Endothelial cell of umbilical vein (primary cell): ENCODE results near the gene DGCR6L. TPM values are rescaled to one million over a fixed set of nuclear protein-coding genes. Genes with fewer than 3 reads are reported as not detected.
"Not testable (repeated sequence)": the region's sequence is repeated elsewhere in the genome, so short reads cannot be mapped to it uniquely, and the experiment has no call there.

ENCODE experiments used
- BruUV-seq: library from RNA; stranded (reverse); fragments of 400-500 nt; replicated peaks from 2 replicates; lab custom pipeline; 2021; lab: Mats Ljungman, UMichigan
- CTCF ChIA-PET: fragments of 300-600, 350-600 bp; sonication (Branson Sonifier 250); formaldehyde crosslinking; loops from one replicate; lab custom pipeline; 2021; ENCODE audit warnings: antibody characterized with exemption, inconsistent platforms; lab: Charles Lee
- POLR2A ChIA-PET: fragments of 300-600, 350-600 bp; sonication (Branson Sonifier 250); formaldehyde crosslinking; loops from one replicate; lab custom pipeline; 2021; ENCODE audit warnings: antibody characterized with exemption, inconsistent platforms; lab: Charles Lee
- DNase-seq: peaks from one replicate; pipeline ENCODE4 v3.0.0-alpha.2; 2011; ENCODE audit warnings: low read depth, low spot score
- FAIRE-seq: peaks from 2 replicates; lab custom pipeline; 2011; peaks lifted over from hg19 to GRCh38; lab: Jason Lieb, UNC
- H2AFZ ChIP-seq: 2 replicates; pipeline ENCODE4 v1.6.0; 2012; ENCODE audit warnings: low read depth, low read length, control low read depth, inconsistent platforms
- H3K27ac ChIP-seq: 2 replicates; pipeline ENCODE4 v1.5.1; 2011; ENCODE audit warnings: low read depth, mild to moderate bottlenecking, control low read depth, low read length, moderate library complexity; ENCODE audit not compliant: insufficient read depth
- H3K27me3 ChIP-seq, 2 experiments: 2 replicates each; pipeline versions ENCODE4 v1.6.0 to v1.6.1; 2011; ENCODE audit warnings: low read length in 2 of 2, mixed read lengths in 1 of 2; ENCODE audit not compliant: control insufficient read depth in 2 of 2, insufficient read depth in 2 of 2
- H3K36me3 ChIP-seq, 2 experiments: 2 replicates in 1 of 2; 3 replicates in 1 of 2; pipeline ENCODE4 v1.5.1; 2011; ENCODE audit warnings: low read length in 2 of 2, mild to moderate bottlenecking in 1 of 2, moderate library complexity in 1 of 2; ENCODE audit not compliant: control insufficient read depth in 2 of 2, insufficient read depth in 2 of 2; ENCODE audit errors: extremely low read depth in 1 of 2
- H3K4me1 ChIP-seq: 3 replicates; pipeline ENCODE4 v1.5.1; 2011; ENCODE audit warnings: mild to moderate bottlenecking, low read length; ENCODE audit not compliant: control insufficient read depth, insufficient read depth; ENCODE audit errors: extremely low read depth
- H3K4me2 ChIP-seq: 2 replicates; pipeline ENCODE4 v1.6.1; 2011; ENCODE audit warnings: low read length, control low read depth, mixed read lengths; ENCODE audit not compliant: insufficient read depth
- H3K4me3 ChIP-seq, 3 experiments: fragments of 200-600 bp in 1 of 3; sonication (generic), shearing (Covaris generic) in 1 of 3; replicated peaks in 1 of 3; 2 replicates each; pipeline ENCODE4 v1.5.1; 2011 to 2016; ENCODE audit warnings: control low read depth in 3 of 3, low read length in 3 of 3, mild to moderate bottlenecking in 2 of 3, inconsistent platforms in 1 of 3, low read depth in 1 of 3, moderate library complexity in 1 of 3; ENCODE audit not compliant: insufficient read depth in 1 of 3
- H3K79me2 ChIP-seq: 2 replicates; pipeline ENCODE4 v1.6.0; 2012; ENCODE audit warnings: low read length, inconsistent platforms; ENCODE audit not compliant: control insufficient read depth, insufficient read depth
- H3K9ac ChIP-seq: replicated peaks from 2 replicates; pipeline ENCODE3; 2011; ENCODE audit warnings: low read length, control low read depth; ENCODE audit not compliant: insufficient read depth; ENCODE audit errors: extremely low read depth
- H3K9me1 ChIP-seq: replicated peaks from 3 replicates; pipeline ENCODE4 v1.6.0; 2011; ENCODE audit warnings: mild to moderate bottlenecking, low read length; ENCODE audit not compliant: control insufficient read depth, insufficient read depth; ENCODE audit errors: extremely low read depth
- H3K9me3 ChIP-seq: replicated peaks from 2 replicates; pipeline ENCODE4 v1.5.1; 2012; ENCODE audit warnings: low read length, inconsistent platforms; ENCODE audit not compliant: control insufficient read depth, insufficient read depth
- H4K20me1 ChIP-seq: replicated peaks from 2 replicates; pipeline ENCODE3; 2011; ENCODE audit warnings: mild to moderate bottlenecking, low read length; ENCODE audit not compliant: control insufficient read depth, insufficient read depth; ENCODE audit errors: extremely low read depth
- CTCF ChIP-seq, 2 donors: IDR thresholded peaks; 1 replicate in 1 of 2; 2 replicates in 1 of 2; pipeline ENCODE4 v1.5.1; 2011; ENCODE audit warnings: low read length in 2 of 2, mild to moderate bottlenecking in 2 of 2, moderate library complexity in 2 of 2, control low read depth in 1 of 2, inconsistent platforms in 1 of 2, low read depth in 1 of 2; ENCODE audit not compliant: insufficient read depth in 1 of 2; ENCODE audit errors: extremely low read depth in 1 of 2
- EZH2 ChIP-seq: IDR thresholded peaks from 2 replicates; pipeline ENCODE4 v1.6.1; 2012; ENCODE audit warnings: borderline replicate concordance, low read depth, mild to moderate bottlenecking, moderate library complexity, low read length, inconsistent platforms; ENCODE audit not compliant: severe bottlenecking
- FOS ChIP-seq: IDR thresholded peaks from 2 replicates; pipeline ENCODE4 v1.6.1; 2011; ENCODE audit warnings: mild to moderate bottlenecking, low read length, moderate library complexity, borderline replicate concordance; ENCODE audit not compliant: insufficient read depth
- GATA2 ChIP-seq: IDR thresholded peaks from 2 replicates; pipeline ENCODE4 v1.7.0; 2011; ENCODE audit warnings: low read depth, mild to moderate bottlenecking, moderate library complexity, mixed read lengths, low read length; ENCODE audit not compliant: insufficient read length, insufficient read depth
- JUN ChIP-seq: IDR thresholded peaks from 2 replicates; pipeline ENCODE4 v1.6.1; 2011; ENCODE audit warnings: borderline replicate concordance, low read depth; ENCODE audit not compliant: insufficient read length, insufficient read depth
- MAX ChIP-seq: IDR thresholded peaks from 2 replicates; pipeline ENCODE4 v1.6.1; 2011; ENCODE audit not compliant: insufficient read depth, insufficient read length
- MYC ChIP-seq: IDR thresholded peaks from one replicate; pipeline ENCODE4 v1.6.1; 2011; ENCODE audit warnings: mild to moderate bottlenecking, low read depth, low read length
- POLR2A ChIP-seq: IDR thresholded peaks from 2 replicates; pipeline ENCODE4 v1.6.1; 2012; ENCODE audit warnings: low read depth, mild to moderate bottlenecking, control low read depth, low read length
- POLR2AphosphoS5 ChIP-seq: IDR thresholded peaks from 2 replicates; pipeline ENCODE4 v1.6.1; 2012; ENCODE audit warnings: low read depth, mild to moderate bottlenecking, control low read depth, low read length, moderate library complexity; ENCODE audit not compliant: insufficient read depth
- dilution Hi-C: fragments of 300-500 bp; cut with MboI; formaldehyde crosslinking; loops from one replicate; pipeline ENCODE4 v1.15.0; 2019; ENCODE audit warnings: low sequenced_read_pairs; ENCODE audit not compliant: extremely low pct_ligation_motif_present
- intact Hi-C: fragments of 100-400 bp; cut with micrococcal nuclease; formaldehyde crosslinking; loops from one replicate; pipeline ENCODE4 v1.10.0; 2022
- polyA plus RNA-seq, 4 experiments: library from polyadenylated mRNA; depleted of rRNA in 3 of 4; stranded (reverse) in 3 of 4; unstranded in 1 of 4; fragments of >200 nt; gene quantifications; 2 replicates each; pipeline versions ENCODE4 v1.2.1 to v1.2.3, GENCODE V29; 2011 to 2012; ENCODE audit warnings: missing spikeins in 1 of 4
- total RNA-seq: library from RNA; stranded (reverse); gene quantifications from 2 replicates; pipeline ENCODE4 v1.2.3, GENCODE V29; 2021

The DGCR6L gene
- total and polyA plus RNA-seq, 2 donors (not counting 3 experiments of a cell fraction or from before 2014, with no cell fraction given), result 38.0 to 67.5 TPM

GRCh38 chr22:20305894-20306645 is 13.8 kb downstream of the DGCR6L start:
- no peak for TF ChIP-seq CTCF (IDR thresholded peaks at IDR 0.05; ENCODE audit: extremely low read depth in 1 of 2, insufficient read depth in 1 of 2, low read depth in 1 of 2, low read length in 2 of 2)
- TF ChIP-seq POLR2AphosphoS5, result no peak
- no peak for TF ChIP-seq MYC
- TF ChIP-seq GATA2, result no peak
- TF ChIP-seq MAX, result no peak
- no peak for TF ChIP-seq EZH2
- no peak for TF ChIP-seq JUN
- TF ChIP-seq POLR2A, result no peak
- no peak for TF ChIP-seq FOS
- Histone ChIP-seq H3K9ac (no peak overlapping the region), H3K36me3 (no peaks in the 10 kb centered on the region), H4K20me1 (no peaks in the 10 kb centered on the region), H3K9me1 (no peaks in the 10 kb centered on the region), H3K27ac (no peak overlapping the region), H2AFZ (no peak overlapping the region), H3K79me2 (no peaks in the 10 kb centered on the region), H3K4me1 (no peaks in the 10 kb centered on the region), H3K9me3 (no peaks in the 10 kb centered on the region), H3K4me2 (no peak overlapping the region), H3K27me3 (peaks cover 0 to under 1% of the 10 kb centered on the region in 2 experiments), H3K4me3 (no peak overlapping the region)
- FAIRE-seq (no peak), DNase-seq (no peak)
- CTCF ChIA-PET, result interaction anchor here (1.3 kb wide), 1 partner anchor 12 kb away, joined by 5 read pairs; no protein-coding TSS in a partner anchor
- no TSS peak for BruUV-seq
- dilution Hi-C loops, result no loop called here
- POLR2A ChIA-PET, result no interaction called here
- intact Hi-C loops, result no loop called here

GRCh38 chr22:20305230-20305893 is 14.5 kb downstream of the DGCR6L start:
- CTCF ChIA-PET, result interaction anchor here (1.3 kb wide), 1 partner anchor 12 kb away, joined by 5 read pairs; no protein-coding TSS in a partner anchor
- BruUV-seq, result not testable (repeated sequence)

More at GRCh38 chr22:20305230-20305893, 14.5 kb downstream of the DGCR6L start:
- H3K27me3 ChIP-seq, H3K9me3 ChIP-seq, intact Hi-C loops, POLR2A ChIA-PET, H3K4me1 ChIP-seq, H3K36me3 ChIP-seq, H3K79me2 ChIP-seq, FAIRE-seq, H3K4me3 ChIP-seq, H3K9me1 ChIP-seq, H3K27ac ChIP-seq, H2AFZ ChIP-seq, H3K9ac ChIP-seq, dilution Hi-C loops, H3K4me2 ChIP-seq, H4K20me1 ChIP-seq, DNase-seq: not testable (repeated sequence)
